IPS-11a (cell line): Measurements from ENCODE around the gene ZCCHC3.
"Not testable (repeated sequence)": the region's sequence is repeated elsewhere in the genome, so short reads cannot be mapped to it uniquely, and the experiment has no call there.

Experiments used
- H3K4me3 ChIP-seq: one replicate; pipeline ENCODE4 v1.5.1; 2013; ENCODE audit warnings: low read depth, low read length, control low read depth

Gene ZCCHC3

DNA sequence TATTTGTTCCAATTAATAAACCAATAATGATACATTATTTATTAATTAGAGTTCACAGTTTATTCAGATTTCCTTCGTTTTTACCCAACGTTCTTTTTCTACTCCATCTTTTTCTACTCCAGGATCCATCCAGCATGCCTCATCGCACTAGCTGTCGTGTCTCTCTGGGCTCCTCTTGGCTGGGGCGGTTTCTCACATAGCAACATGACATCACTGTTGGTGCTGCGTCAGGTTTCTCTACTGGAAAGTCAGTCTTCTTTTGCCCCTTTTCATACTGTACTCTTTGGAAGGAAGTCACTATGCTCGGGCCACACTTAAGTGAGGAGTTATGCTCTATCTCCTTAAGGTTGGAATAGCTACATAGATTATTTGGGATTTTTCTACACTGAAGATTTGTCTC, 14.2 kb downstream of the ZCCHC3 start:
- H3K4me3 ChIP-seq = no peak overlapping the region

DNA sequence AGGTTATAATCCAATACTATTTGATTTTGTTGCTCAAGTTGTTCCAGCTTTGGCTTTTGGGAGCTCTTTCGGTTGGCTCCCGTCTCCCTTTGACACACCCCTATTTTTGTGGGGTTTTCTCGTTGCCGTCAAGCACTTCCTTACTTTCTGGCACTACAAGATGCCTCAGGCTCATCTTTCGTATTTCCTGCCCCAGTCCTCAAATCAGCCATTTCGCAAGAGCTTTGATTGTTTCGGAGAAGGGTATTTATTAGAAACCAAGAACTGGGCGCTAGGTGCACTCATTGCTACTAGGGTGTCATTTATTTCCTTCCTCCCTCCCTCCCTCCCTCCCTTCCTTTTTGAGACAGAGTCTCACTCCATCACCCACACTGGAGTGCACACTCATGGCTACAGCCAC, 14.7 kb downstream of the ZCCHC3 start:
- no peak overlapping the region for H3K4me3 ChIP-seq

DNA sequence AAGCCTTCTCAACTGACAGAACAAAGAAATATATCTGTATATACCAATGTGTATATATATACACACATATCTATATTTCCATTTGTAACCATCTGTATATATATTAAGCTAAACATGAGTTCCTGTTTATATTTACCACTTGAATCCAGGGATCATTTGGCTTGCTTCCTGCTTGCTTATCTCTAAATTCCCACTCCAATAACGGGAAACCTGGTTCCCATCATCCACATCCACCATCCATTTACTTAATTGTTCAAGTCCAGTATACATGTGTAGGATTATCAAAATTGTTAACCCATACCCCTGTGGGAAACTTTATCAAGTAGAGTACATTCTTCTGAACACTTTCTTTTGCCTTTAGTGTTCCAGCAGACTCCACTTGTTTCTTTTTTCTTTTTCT, 15.5 kb downstream of the ZCCHC3 start:
- H3K4me3 ChIP-seq = no peak overlapping the region

DNA sequence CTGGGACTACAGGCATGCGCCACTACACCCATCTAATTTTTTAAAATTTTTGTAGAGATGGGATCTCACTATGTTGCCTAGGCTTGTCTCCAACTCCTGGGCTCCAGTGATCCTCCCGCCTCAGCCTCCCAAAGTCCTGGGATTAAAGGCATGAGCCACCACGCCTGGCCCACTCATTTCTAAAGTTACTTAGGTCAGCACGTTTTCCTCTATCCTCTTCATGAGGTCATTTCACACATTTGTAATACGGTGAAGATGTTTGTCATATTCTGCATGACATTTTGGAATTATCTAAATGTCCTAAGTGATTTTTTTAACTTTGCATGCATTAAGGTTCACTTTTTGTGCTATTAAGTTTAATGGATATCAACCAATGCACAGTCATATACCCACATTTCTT, 16.0 kb downstream of the ZCCHC3 start:
- H3K4me3 ChIP-seq = no peak overlapping the region

DNA sequence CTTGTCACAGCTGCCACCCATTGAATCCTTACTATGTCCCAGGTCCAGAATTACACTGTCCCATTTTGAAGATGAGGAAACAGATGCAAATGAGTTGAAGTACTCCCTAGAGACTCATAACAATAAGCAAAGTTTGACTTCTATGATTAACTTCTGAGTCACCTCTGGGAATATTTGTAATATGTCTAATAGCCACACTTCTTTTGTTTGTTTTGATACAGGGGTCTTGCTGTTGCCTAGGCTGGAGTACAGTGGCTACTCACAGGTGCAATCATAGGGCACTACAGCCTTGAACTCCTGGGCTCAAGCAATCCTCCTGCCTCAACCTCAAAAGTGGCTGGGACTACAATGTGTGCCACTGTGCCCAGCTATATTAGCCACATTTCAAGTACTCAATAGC, 16.6 kb downstream of the ZCCHC3 start:
- no peak overlapping the region for H3K4me3 ChIP-seq

DNA sequence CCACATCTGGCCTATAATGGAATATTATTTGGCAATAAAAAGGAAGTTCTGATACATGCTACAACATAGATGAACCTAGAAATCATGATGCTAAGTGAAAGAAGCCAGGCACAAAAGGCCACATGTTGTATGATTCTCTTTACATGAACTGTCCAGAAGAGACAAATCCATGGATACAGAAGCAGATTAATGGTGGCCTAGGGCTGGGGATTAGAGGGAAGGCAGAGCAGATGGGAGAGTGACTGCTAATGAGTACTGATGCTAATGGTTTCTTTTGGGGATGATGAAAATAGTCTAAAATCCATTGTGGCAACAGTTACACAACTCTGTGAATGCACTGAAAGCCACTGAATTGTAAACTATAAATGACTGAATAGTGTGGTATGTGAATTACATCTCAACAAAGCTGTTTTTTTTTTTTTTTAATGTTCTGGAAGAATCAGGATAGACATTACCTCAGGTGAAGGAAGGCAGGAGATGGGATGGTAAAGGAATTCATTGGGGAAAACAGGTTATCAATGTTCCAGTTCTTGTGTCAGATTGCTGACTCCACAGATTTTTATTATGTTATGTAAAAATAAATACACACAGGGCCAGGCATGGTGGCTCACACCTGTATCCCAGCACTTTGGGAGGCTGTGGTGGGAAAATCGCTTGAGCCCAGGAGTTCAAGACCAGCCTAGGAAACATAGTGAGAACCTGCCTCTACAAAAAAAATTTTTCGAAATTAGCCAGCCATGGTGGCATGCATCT, 19.1 kb downstream of the ZCCHC3 start:
- H3K4me3 ChIP-seq = no peak overlapping the region

DNA sequence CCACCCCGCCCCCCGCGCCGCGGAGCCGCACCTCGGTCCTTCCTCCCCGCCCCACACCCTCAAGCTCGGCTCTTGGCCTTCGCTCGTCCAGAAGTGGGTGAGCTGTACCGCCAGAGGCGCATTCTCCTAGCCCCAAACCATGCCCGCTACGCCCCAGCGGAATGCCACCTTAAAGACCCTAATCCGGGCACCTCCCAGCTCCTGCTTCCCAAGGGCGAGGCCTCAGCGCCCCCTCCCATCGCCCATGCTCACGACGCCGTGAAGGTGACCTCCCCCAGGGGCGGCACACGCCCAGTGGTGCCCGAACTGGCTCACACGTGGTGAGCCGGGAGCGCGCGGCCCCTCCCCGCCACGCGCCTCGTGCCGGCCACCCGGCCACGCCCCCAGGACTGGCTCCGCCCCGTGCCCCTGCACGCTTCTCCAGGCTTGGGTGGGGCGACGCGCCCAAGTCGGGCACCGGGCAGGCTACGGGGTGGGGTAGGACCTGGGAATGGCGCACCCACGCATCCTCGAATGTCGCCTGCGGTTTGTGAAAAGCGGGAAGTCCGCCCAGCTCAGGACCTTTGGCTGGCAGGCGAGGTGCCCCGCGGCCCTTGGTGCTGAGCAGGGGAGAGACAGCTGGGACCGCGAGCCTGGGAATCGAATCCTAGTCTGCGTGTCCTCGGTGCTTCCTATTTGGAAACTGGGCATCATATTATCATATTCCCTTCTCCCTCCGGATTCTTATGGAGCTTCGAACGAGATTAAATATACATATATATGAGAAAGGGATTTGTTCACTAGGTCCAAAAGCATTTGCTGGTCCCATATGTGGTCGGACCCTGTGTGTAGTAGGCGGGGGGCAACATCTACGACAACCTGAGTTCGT, 27.0 kb downstream of the ZCCHC3 start:
- H3K4me3 ChIP-seq = peak overlapping the region; percentile 55

DNA sequence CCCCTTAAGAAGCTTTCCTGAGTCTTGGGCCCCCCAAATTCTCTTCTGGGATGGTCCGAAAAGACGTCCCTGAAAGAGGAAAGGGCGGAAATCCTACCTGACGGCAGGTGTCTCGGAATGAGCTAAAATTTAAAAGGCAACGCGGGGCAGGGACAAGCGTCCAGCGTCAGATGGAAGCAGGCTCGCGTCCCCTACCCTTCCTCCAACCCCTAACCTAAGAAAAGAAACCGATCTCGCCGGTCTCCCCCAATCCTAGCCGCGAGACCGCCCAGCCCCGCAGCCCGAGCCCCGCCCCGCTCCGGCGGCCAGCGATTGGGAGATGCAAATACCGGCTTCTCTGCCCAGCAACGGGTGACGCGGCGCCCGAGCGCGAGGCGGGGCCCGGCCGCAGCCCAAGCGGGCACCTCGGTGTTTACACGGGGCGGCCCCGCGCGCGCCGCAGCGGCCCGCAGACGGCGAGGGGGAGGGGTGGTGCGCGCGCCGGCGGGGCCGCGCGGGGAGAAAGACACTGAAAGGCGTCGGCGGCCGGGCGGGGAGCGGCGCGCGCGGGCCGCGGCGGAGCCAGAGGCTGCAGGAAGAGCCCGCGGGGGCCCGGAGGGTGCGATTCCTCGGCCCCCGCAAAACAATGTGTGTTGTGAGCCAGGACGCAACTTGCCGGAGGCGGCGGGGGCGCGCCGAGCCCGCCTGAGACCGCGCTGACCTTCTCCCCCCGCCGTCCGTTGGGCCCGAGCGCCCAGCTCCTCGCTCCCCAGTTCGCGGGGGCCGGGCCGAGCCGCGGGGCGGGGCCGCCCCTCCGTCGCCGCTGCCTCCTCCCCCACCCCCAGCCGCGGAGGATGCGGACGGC, 27.9 kb downstream of the ZCCHC3 start, which contains the start of gene SOX12:
Gene SOX12 (plus strand): TSS at position 508 of the 844 bp plus-strand sequence. CDS start 373 bp downstream, outside the sequence.
- H3K4me3 ChIP-seq = peak within 1 kb of the TSS; percentile 69

DNA sequence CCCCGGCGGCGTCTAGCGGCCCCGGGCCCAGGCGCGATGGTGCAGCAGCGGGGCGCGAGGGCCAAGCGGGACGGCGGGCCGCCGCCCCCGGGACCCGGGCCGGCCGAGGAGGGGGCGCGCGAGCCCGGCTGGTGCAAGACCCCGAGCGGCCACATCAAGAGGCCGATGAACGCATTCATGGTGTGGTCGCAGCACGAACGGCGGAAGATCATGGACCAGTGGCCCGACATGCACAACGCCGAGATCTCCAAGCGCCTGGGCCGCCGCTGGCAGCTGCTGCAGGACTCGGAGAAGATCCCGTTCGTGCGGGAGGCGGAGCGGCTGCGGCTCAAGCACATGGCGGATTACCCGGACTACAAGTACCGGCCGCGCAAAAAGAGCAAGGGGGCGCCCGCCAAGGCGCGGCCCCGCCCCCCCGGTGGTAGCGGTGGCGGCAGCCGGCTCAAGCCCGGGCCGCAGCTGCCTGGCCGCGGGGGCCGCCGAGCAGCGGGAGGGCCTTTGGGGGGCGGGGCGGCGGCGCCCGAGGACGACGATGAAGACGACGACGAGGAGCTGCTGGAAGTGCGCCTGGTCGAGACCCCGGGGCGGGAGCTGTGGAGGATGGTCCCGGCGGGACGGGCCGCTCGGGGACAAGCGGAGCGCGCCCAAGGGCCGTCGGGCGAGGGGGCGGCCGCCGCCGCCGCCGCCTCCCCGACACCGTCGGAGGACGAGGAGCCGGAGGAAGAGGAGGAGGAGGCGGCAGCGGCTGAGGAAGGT, 28.7 kb downstream of the ZCCHC3 start:
- peak overlapping the region; percentile 69 for H3K4me3 ChIP-seq

DNA sequence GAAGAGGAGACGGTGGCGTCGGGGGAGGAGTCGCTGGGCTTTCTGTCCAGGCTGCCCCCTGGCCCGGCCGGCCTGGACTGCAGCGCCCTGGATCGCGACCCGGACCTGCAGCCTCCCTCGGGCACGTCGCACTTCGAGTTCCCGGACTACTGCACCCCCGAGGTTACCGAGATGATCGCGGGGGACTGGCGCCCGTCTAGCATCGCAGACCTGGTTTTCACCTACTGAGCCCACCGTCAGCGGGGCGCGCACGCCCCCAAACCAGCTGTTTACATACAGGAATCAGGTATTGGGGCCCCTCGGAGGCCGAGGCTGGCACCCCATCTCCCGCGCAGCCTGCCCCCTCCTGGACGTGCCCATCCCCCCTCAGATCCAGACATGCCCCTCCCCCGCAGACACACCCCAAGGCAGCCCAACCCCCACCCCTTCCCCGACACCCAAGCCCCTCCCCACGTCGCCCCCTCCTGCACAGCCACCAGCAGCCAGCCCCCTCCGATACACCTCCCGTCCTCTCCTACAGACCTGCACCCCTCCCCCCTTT, 29.3 kb downstream of the ZCCHC3 start:
- H3K4me3 ChIP-seq = peak overlapping the region; percentile 69

DNA sequence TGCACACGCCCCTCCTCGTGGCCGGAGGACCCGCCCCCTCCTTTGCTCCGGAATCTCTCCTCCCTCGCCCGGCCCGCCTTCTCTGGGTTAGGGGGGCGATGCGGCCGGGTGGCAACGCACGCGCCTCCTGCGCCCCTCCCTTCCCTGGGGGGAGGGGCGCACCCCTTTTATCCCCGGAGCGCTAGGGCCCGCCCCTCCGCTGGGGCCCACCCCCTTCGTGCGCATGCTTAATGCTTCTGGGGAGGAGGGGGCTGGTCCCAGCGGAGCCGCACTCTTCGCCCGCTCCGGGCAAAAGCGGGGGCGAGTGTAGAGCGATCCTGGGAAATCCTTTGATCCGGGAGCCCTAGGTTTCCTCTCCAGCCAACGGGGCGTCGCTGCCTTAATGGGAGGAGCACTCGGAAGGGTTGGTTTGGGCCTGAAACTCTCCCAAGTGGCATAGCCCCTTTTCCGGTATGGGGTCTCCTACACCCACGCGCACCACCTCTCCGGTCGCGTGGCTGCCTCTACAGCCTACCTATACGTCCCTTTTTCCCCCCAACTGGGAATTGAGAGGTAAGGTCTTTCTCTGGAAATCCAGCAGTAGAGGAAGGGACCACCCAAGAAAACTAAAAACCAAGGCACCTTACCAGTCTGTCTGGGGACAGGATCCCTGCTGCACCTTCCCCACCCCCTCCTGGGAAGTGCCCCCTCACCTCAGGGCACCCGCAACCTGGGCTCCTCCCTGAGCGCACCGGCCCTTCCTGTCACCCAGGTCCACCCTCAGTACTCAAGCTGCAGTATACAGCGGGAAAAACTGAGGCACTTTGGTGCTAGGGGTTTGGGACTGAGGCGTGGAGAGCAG, 30.0 kb downstream of the ZCCHC3 start:
- H3K4me3 ChIP-seq = peak overlapping the region; percentile 82

DNA sequence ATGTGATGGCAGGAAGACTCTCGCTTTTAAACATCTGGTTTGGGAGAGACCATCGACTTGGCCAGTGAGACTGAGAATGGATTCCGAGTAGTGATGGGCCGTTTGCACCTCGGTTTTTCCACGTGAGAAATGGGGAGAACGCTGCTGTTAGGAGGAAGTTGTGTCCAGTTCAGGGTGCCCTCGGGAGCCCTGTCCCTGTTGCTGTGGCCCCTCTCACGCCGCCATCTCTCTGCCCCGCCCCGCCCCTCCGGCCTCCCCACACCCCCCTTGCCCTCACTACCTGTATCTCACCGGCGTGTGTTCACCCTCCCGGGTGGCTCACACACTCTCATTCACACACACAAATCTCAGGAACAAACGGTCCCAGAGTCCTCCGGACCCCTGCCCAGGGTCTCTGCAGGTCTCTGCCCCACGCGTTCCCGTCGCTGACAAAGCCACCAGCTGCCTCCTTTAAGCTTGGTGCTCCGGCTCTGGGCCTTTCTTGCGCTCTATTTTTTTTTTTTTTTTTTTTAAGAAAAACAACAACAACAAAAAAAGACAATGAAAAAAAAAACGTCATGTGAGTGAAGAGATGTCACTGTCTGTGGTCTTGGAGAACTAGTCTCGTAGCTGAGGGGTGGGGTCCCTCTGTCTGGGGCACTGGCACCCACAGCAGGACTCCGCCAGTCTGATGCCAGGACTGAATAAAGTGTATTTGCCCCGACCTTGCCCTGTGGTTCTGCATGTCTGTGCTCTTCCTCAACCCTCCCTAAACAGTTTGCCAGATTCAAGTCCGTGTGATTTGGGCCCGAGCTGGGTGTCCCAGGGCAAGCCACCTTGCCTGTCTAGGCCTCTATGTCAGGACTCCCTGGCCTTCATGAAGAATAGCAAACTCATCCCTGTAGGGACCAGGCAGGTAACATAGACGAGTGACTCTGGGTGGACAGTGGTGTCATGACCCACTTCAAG, 30.9 kb downstream of the ZCCHC3 start:
- peak overlapping the region; percentile 82 for H3K4me3 ChIP-seq

DNA sequence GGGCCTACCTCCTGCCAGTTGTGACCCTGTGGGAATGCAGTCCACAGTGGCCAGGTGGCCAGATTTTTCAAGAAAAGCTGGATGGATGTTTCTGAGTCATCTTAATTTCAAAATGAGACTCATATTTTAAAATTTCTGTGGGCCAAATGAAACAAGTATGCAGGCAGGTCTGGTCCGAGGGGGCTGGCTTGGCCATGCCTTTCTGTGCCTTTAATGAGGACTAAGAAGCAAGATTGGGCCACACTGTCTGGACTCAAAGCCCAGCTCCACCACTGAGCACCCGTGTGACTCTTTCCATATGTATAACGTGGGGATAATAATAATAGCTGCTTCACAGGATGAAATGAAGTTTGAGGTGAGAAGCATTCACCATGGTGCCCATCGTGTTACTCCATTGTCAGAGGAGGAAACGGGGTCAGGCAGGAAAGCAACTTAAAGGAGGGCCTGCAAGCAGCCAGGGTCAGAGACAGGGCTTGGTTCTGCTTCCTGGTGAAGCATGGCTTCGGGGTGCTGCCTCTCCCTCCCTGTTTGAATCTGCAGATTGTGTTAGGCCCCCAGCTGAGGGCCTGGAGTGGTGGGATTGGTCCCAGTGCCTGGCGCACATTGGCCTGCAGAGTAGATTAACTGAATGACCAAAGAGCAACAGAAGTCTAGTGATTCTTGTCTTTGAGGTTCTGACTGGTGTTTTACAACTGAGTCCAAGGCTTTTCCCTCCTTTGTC, 31.8 kb downstream of the ZCCHC3 start:
- no peak overlapping the region for H3K4me3 ChIP-seq

DNA sequence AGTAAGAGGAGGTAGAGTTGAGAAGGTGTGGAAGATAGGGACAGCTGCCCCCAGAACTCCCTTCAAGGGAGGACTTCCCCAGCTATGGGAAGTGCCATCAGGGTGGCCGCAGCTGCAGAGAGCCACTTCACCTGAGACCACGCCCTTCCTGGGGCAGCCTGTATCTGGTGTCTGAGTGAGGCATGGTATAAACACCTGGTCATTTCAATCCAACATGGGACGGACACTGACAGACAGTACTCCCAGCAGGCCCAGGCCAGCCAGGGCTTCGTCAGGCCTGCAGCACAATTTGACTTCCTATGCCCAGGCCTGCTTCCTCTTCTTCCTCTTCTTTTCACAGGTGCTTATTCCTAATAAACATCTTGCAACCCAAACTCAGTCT, 32.5 kb downstream of the ZCCHC3 start:
- H3K4me3 ChIP-seq = no peak overlapping the region

DNA sequence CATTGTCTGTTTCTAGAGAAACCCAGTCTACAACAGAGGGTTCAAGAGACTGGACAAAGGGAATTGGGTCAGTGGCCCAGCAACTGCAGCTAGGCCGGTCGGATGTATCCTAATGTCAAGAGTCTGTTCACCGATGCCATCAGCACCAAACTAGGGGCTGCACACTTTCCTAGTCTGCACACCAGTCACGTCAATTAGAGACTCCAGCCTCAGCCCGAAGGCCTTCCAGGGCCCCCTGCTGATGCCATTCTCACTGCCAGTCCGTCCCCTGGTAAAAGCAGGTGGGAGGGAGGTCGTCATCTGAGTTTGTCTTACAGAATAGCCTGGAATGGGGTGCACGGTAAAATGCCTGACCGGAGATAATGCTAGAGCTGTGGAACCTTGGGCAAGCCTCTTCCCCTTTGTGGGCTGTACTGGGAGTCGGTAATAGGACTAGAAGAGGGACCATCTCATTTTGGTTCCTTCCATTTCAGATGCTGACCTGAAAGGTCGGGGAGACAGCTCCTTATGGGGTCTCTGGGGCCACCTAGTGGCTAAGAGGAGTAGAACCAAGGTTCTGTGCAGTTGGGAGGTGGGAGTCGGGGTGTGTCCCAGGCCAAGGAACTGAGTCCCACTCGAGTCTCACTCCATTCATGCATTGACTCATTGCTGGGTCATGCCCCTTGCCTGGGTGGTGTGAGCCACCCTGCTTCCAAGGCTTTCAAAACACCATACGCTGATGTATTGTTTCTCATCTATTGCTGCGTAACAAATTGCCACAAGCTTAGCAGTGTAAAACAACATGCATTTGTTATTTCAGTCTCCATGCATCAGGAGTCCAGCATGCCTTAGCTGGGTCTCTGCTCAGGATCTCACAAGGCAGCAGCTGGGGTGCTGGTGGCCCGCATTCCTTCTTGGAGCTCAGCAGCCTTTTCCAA, 33.1 kb downstream of the ZCCHC3 start:
- no peak overlapping the region for H3K4me3 ChIP-seq

DNA sequence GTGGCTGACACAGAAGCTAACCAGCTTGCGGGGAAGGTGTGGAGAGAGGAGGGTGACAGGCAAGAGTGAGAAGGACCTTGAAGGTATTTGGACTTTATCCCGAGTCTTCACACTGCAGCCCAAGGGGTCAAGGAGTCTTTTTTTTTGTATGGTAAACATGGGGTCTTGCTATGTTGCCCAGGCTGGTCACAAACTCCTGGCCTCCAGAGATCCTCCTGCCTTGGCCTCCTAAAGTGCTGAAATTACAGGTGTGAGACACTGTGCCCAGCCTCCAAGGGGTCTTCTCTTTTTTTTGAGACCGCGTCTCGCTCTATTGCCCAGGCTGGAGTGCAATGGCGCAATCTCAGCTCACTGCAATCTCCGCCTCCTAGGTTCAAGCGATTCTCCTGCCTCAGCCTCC, 37.2 kb downstream of the ZCCHC3 start:
- H3K4me3 ChIP-seq = no peak overlapping the region

DNA sequence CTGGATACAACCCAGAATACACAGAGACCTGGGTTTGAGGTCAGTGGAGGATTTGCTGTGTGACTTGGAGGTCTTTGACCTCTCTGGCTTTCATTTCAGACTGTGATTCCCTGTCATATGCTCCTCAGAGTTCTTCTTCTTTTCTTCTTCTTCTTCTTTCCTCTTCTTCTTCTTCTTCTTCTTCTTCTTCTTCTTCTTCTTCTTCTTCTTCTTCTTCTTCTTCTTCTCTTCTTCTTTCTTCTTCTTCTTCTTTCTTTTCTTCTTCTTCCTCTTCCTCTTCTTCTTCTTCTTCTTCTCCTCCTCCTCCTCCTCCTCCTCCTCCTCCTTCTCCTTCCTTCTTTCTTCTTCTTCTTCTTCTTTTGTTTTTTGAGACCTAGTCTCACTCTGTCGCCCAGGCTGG, 38.7 kb downstream of the ZCCHC3 start:
- H3K4me3 ChIP-seq = not testable (repeated sequence)
